ENCODE results near the gene SREBF2. TPM values are rescaled to one million over a fixed set of nuclear protein-coding genes. Genes with fewer than 3 reads are reported as not detected.

Gene SREBF2
- total and polyA plus RNA-seq, 10 of the 15 experiments (the other 5 are each of a cell fraction or from before 2014, with no cell fraction given) = 2.4 to 177 (median 78.8) TPM

DNA sequence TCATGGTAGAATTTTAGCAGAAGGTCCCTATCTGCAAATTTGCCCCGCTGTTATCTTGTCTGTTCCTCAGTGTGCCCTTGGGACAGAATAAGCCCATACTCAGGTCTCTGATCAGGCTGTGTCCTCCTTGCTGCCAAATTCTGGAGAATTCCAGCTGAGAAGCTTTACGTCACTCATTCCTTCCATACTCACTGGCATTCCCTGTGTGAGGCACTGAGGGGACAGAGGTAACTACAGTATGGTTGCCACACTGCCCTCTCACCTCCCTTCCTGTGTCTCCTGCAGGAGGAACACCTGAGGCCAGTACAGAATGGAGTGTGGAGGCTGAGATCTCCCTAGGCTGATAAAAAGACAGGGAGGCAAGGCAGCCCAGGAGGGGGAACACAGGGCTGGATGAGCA lies 50.5 kb downstream of the SREBF2 start:
- DNase-seq (ENCODE audit: low read depth, low spot score) (no peak), FAIRE-seq (no peak), ATAC-seq (no peak)
- BruUV-seq (replicated peaks) = no TSS peak
- H3K79me2 ChIP-seq (ENCODE audit: control insufficient read depth, insufficient read depth, low read length) = no peaks in the 10 kb centered on the region
- CTCF ChIA-PET = interaction anchor here (0.5 to 1.8 kb wide), 2 partner anchors 42 to 58 kb away, joined by 3 to 7 read pairs; no protein-coding TSS in a partner anchor
- peaks cover 43 to 61% of the 10 kb centered on the region in 2 experiments for H3K36me3 ChIP-seq (ENCODE audit: control insufficient read depth in 2 of 2, insufficient read depth in 2 of 2, low read length in 1 of 2)
- no peak overlapping the region for H3K9ac ChIP-seq (ENCODE audit: control insufficient read depth, insufficient read depth, low read length)
- intact Hi-C loops (cut with micrococcal nuclease; ENCODE audit: unreplicated experiment) (no loop called here), in situ Hi-C loops (cut with MboI) (no loop called here)
- POLR2A ChIA-PET = interaction anchor here (1.0 to 1.3 kb wide), 3 partner anchors 11 to 265 kb away, joined by 3 to 6 read pairs (median 4); no protein-coding TSS in a partner anchor
- H4K20me1 ChIP-seq (ENCODE audit: control insufficient read depth, insufficient read depth) = no peaks in the 10 kb centered on the region
- 92% methylated on average over 2 of the region's 2 CpGs for WGBS (ENCODE audit: insufficient coverage, insufficient replicate concordance, low lambda C conversion rate, missing lambda C conversion rate)
- H3K27me3 ChIP-seq (replicated peaks in 1 of 2; ENCODE audit: control insufficient read depth in 2 of 2, insufficient read depth in 2 of 2, low read length in 1 of 2) = no peaks in the 10 kb centered on the region
- H3K4me1 ChIP-seq (ENCODE audit: control insufficient read depth, insufficient read depth, low read length) = peaks cover 16% of the 10 kb centered on the region
- no peaks in the 10 kb centered on the region for H3K9me3 ChIP-seq (replicated peaks; ENCODE audit: control insufficient read depth, insufficient read depth, low read length)
- no peak overlapping the region for H3K4me3 ChIP-seq
- TF ChIP-seq, protein P1, sequence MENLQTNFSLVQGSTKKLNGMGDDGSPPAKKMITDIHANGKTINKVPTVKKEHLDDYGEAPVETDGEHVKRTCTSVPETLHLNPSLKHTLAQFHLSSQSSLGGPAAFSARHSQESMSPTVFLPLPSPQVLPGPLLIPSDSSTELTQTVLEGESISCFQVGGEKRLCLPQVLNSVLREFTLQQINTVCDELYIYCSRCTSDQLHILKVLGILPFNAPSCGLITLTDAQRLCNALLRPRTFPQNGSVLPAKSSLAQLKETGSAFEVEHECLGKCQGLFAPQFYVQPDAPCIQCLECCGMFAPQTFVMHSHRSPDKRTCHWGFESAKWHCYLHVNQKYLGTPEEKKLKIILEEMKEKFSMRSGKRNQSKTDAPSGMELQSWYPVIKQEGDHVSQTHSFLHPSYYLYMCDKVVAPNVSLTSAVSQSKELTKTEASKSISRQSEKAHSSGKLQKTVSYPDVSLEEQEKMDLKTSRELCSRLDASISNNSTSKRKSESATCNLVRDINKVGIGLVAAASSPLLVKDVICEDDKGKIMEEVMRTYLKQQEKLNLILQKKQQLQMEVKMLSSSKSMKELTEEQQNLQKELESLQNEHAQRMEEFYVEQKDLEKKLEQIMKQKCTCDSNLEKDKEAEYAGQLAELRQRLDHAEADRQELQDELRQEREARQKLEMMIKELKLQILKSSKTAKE (IDR thresholded peaks at IDR 0.05; ENCODE audit: low read depth, poor library complexity, severe bottlenecking) = no peak
- no peak for TF ChIP-seq POLR2AphosphoS5 (IDR thresholded peaks at IDR 0.05; ENCODE audit: low read length)
- no peak for TF ChIP-seq MEF2A (IDR thresholded peaks at IDR 0.05; ENCODE audit: insufficient read depth, low read depth, low read length)
- TF ChIP-seq PAX5 (IDR thresholded peaks at IDR 0.05; ENCODE audit: borderline replicate concordance, low read depth, low read length) = no peak
- no peak for TF ChIP-seq NFXL1 (IDR thresholded peaks at IDR 0.05; ENCODE audit: borderline replicate concordance)
- TF ChIP-seq, protein P2, sequence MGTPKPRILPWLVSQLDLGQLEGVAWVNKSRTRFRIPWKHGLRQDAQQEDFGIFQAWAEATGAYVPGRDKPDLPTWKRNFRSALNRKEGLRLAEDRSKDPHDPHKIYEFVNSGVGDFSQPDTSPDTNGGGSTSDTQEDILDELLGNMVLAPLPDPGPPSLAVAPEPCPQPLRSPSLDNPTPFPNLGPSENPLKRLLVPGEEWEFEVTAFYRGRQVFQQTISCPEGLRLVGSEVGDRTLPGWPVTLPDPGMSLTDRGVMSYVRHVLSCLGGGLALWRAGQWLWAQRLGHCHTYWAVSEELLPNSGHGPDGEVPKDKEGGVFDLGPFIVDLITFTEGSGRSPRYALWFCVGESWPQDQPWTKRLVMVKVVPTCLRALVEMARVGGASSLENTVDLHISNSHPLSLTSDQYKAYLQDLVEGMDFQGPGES (IDR thresholded peaks at IDR 0.05) = no peak
- TF ChIP-seq, protein P3, sequence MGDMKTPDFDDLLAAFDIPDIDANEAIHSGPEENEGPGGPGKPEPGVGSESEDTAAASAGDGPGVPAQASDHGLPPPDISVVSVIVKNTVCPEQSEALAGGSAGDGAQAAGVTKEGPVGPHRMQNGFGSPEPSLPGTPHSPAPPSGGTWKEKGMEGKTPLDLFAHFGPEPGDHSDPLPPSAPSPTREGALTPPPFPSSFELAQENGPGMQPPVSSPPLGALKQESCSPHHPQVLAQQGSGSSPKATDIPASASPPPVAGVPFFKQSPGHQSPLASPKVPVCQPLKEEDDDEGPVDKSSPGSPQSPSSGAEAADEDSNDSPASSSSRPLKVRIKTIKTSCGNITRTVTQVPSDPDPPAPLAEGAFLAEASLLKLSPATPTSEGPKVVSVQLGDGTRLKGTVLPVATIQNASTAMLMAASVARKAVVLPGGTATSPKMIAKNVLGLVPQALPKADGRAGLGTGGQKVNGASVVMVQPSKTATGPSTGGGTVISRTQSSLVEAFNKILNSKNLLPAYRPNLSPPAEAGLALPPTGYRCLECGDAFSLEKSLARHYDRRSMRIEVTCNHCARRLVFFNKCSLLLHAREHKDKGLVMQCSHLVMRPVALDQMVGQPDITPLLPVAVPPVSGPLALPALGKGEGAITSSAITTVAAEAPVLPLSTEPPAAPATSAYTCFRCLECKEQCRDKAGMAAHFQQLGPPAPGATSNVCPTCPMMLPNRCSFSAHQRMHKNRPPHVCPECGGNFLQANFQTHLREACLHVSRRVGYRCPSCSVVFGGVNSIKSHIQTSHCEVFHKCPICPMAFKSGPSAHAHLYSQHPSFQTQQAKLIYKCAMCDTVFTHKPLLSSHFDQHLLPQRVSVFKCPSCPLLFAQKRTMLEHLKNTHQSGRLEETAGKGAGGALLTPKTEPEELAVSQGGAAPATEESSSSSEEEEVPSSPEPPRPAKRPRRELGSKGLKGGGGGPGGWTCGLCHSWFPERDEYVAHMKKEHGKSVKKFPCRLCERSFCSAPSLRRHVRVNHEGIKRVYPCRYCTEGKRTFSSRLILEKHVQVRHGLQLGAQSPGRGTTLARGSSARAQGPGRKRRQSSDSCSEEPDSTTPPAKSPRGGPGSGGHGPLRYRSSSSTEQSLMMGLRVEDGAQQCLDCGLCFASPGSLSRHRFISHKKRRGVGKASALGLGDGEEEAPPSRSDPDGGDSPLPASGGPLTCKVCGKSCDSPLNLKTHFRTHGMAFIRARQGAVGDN (IDR thresholded peaks at IDR 0.05) = no peak
- RAD21 ChIA-PET (ENCODE audit: unreplicated experiment) = interaction anchor here (0.7 to 1.0 kb wide), 2 partner anchors 21 to 186 kb away, joined by 3 to 4 read pairs; no protein-coding TSS in a partner anchor
- SMC1A ChIA-PET (ENCODE audit: uncharacterized antibody, unreplicated experiment) = interaction anchor here (0.7 to 0.8 kb wide), 3 partner anchors 59 to 136 kb away, joined by 3 read pairs; no protein-coding TSS in a partner anchor
- H3K27ac ChIP-seq (ENCODE audit: control insufficient read depth, insufficient read depth) = peak overlapping the region; percentile 54
- no peak overlapping the region for H2AFZ ChIP-seq (ENCODE audit: control insufficient read depth, low read depth, low read length)
- H3K4me2 ChIP-seq (ENCODE audit: control insufficient read depth, insufficient read depth) = no peak overlapping the region
